ENCODE data around the gene PRKCA.

DNA sequence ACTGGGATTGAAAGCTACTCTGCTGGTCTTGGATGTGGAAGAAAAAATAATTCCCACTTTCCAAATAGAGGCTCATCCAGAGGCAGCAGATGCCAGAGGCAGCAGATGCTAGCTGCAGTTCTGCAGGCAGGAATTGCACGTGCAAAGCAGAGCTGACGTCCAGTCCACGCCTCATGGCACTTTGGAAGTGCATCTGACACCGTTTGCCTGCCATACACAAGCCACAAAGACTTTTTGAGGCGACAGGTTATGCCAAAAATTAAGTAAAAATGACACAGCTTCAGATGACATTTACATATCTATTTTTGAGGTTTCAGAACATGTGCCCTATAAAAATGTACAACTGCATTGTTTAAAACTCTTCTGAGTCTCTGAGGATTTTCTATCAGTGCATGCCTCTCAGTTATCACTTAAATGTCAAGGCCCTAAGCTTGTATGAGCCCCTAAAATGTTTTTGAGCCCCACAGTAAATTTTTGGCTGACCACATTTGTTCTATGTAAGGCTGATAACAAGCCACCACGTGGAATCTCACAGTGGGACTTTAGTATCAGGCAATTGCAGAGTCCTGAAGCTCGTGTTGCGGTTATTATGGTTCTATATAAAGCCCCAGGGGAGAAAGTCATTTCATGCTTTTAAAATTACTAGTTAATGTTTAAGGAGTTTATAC is 239.2 kb downstream of the PRKCA start:
- TF ChIP-seq, protein P1, sequence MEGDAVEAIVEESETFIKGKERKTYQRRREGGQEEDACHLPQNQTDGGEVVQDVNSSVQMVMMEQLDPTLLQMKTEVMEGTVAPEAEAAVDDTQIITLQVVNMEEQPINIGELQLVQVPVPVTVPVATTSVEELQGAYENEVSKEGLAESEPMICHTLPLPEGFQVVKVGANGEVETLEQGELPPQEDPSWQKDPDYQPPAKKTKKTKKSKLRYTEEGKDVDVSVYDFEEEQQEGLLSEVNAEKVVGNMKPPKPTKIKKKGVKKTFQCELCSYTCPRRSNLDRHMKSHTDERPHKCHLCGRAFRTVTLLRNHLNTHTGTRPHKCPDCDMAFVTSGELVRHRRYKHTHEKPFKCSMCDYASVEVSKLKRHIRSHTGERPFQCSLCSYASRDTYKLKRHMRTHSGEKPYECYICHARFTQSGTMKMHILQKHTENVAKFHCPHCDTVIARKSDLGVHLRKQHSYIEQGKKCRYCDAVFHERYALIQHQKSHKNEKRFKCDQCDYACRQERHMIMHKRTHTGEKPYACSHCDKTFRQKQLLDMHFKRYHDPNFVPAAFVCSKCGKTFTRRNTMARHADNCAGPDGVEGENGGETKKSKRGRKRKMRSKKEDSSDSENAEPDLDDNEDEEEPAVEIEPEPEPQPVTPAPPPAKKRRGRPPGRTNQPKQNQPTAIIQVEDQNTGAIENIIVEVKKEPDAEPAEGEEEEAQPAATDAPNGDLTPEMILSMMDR (IDR thresholded peaks at IDR 0.05; ENCODE audit: low read depth, low read length, poor library complexity, severe bottlenecking): no peak
- no peak for TF ChIP-seq EZH2phosphoT487 (IDR thresholded peaks at IDR 0.05; ENCODE audit: borderline replicate concordance, low read length)

Measured in DOHH2 (cell line).